Suprapubic skin (tissue), 4 donors: ENCODE measurements around the gene GFI1B. TPM values are rescaled to one million over a fixed set of nuclear protein-coding genes. Genes with fewer than 3 reads are reported as not detected.

Experiments
- DNase-seq, 2 donors: peaks; one replicate each; pipeline ENCODE4 v3.0.0-alpha.2; 2019; ENCODE audit warnings: low spot score in 2 of 2
- H3K27ac ChIP-seq: fragments of 200-600 bp; sonication (generic); one replicate; pipeline ENCODE4 v1.5.1; 2019
- H3K27me3 ChIP-seq: fragments of 200-600 bp; sonication (generic); one replicate; pipeline ENCODE4 v1.5.1; 2019
- H3K36me3 ChIP-seq: fragments of 200-600 bp; sonication (generic); one replicate; pipeline ENCODE4 v1.5.1; 2019
- H3K4me1 ChIP-seq: fragments of 200-600 bp; sonication (generic); one replicate; pipeline ENCODE4 v1.5.1; 2019
- H3K4me3 ChIP-seq: fragments of 200-600 bp; sonication (generic); one replicate; pipeline ENCODE4 v1.5.1; 2019; ENCODE audit warnings: mild to moderate bottlenecking
- H3K9me3 ChIP-seq: fragments of 200-600 bp; sonication (generic); one replicate; pipeline ENCODE4 v1.5.1; 2019
- EP300 ChIP-seq: sonication (generic); formaldehyde crosslinking; IDR thresholded peaks from one replicate; pipeline ENCODE4 v1.6.1; 2017; ENCODE audit warnings: antibody characterized with exemption
- POLR2A ChIP-seq, 2 donors: fragments of 450-650 bp; IDR thresholded peaks; one replicate each; pipeline ENCODE4 v1.6.1; 2017; ENCODE audit warnings: antibody characterized with exemption in 2 of 2, mild to moderate bottlenecking in 2 of 2, moderate library complexity in 2 of 2
- POLR2AphosphoS5 ChIP-seq, 3 donors: sonication (generic); formaldehyde crosslinking; IDR thresholded peaks; one replicate each; pipeline ENCODE4 v1.6.1; 2017; ENCODE audit warnings: antibody characterized with exemption in 3 of 3
- WGBS: methylation state at CpG from one replicate; pipeline ENCODE4 v1.1.5; 2018; 5-methylcytosine and 5-hydroxymethylcytosine counted together
- total RNA-seq, 4 donors: library from RNA; depleted of rRNA; stranded (reverse); fragments of >200 nt; gene quantifications; one replicate each; pipeline ENCODE4 v1.1.0, GENCODE V29; 2016
- TF ChIP-seq, protein P1 (sequence below), 2 donors: fragments of 200-600 bp in 1 of 2; fragments of 450-650 bp in 1 of 2; sonication (generic) in 1 of 2; IDR thresholded peaks; one replicate each; pipeline ENCODE4 v1.5.1; 2016 to 2019; ENCODE audit warnings: antibody characterized with exemption in 2 of 2, mild to moderate bottlenecking in 1 of 2, moderate library complexity in 1 of 2

The GFI1B gene
- not detected for total RNA-seq

DNA sequence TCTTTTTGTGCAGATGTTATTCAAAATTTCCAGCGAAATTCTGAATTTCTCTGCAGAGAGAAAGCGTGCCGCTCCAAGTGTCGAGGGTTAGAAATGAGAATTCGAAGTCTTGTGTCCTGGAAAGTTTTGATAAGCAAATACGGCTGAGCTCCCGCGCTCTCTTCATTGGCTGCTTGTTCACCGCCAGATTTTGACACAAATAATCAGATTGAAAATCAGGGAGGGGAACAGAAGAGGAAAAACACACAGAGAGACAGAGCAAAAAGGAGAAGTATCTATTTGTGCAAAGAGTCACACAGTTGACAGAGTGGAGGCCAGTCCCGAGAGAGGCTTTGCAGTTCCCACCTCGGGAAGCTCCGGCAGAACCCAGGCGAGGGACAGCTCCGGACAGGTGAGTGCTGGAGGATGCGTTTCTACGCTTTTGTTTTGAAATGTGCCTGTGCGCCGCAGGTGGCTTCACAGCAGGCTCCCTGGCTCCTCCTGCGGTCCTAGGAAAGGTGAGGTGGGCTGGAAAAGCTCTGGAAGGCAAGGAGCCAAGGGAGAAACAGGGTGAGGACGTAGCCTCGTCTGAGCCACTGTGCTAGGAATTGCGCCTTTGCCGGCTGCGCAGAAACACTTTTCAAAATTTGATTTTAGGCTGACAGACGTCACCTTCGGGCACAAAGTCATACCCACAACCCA lies at the start of gene GFI1B:
Gene GFI1B, plus strand, starts transcription at position 244 of the 681 bp plus-strand sequence. CDS start 7,985 bp downstream, outside the sequence.
- Histone ChIP-seq H3K36me3 (no peaks in the 10 kb centered on the region), H3K4me3 (no peak within 1 kb of the TSS), H3K27ac (no peak within 1 kb of the TSS), H3K27me3 (peaks cover 30% of the 10 kb centered on the region), H3K4me1 (peaks cover 14% of the 10 kb centered on the region), H3K9me3 (no peaks in the 10 kb centered on the region)
- 19% methylated on average over 26 of the region's 26 CpGs for WGBS
- TF ChIP-seq, protein P1, sequence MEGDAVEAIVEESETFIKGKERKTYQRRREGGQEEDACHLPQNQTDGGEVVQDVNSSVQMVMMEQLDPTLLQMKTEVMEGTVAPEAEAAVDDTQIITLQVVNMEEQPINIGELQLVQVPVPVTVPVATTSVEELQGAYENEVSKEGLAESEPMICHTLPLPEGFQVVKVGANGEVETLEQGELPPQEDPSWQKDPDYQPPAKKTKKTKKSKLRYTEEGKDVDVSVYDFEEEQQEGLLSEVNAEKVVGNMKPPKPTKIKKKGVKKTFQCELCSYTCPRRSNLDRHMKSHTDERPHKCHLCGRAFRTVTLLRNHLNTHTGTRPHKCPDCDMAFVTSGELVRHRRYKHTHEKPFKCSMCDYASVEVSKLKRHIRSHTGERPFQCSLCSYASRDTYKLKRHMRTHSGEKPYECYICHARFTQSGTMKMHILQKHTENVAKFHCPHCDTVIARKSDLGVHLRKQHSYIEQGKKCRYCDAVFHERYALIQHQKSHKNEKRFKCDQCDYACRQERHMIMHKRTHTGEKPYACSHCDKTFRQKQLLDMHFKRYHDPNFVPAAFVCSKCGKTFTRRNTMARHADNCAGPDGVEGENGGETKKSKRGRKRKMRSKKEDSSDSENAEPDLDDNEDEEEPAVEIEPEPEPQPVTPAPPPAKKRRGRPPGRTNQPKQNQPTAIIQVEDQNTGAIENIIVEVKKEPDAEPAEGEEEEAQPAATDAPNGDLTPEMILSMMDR (IDR thresholded peaks at IDR 0.05) = no peak
- no peak for TF ChIP-seq EP300
- TF ChIP-seq POLR2AphosphoS5 (IDR thresholded peaks at IDR 0.05) = no peak
- TF ChIP-seq POLR2A (IDR thresholded peaks at IDR 0.05) = no peak
- DNase-seq = no peak

DNA sequence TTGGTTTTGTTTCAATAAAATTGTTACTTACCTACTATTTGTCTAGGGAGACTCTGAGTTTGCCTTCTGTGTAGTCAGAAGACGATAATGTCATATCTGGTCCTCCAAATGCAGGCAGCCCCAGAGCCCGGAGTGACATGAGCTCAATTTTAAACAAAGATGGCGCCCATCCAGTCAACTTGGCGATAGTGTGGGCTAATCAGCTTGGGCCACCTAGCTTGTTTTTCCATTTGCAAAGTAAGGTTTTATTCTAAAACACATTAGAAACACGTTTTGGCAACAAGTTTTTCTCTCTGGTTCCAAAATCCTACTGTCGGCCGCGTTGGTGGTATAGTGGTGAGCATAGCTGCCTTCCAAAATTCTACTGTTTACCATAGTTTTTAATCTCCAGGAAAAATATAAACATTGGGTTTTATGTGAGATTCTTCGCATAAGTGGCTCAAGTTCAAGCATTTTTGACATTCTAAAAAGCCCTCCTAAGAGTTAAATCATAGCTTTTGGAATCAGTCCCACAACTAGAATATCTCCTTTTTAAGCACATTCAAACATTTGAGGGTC lies 47.2 kb upstream of the GFI1B start:
- Histone ChIP-seq H3K36me3 (peaks cover 50% of the 10 kb centered on the region), H3K4me3 (no peak overlapping the region), H3K27ac (no peak overlapping the region), H3K9me3 (no peaks in the 10 kb centered on the region), H3K27me3 (no peaks in the 10 kb centered on the region), H3K4me1 (no peaks in the 10 kb centered on the region)
- TF ChIP-seq, protein P1 (IDR thresholded peaks at IDR 0.05) = no peak
- TF ChIP-seq POLR2A (IDR thresholded peaks at IDR 0.05) (no peak), EP300 (no peak), POLR2AphosphoS5 (IDR thresholded peaks at IDR 0.05) (no peak)
- no peak for DNase-seq
- 93% methylated on average over 9 of the region's 9 CpGs for WGBS

DNA sequence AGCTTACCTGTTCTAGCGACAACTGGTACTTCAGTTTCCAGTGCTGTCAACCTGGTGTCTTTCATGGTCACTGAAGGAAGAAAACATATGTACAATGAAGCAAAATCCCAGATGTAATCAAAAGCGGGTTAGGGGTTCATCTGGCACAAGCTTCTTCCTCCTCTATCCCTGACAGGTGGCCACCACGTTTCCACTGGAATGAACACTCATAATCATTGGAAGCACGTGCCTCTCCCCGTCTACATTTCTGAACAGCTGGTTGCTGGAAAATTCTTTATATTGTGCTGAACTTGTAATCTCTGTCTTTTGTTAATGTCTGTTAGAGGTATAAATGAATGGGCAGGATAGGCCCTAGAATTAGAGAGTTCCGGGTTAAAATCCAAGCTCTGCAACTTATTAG lies 43.5 kb upstream of the GFI1B start:
- Histone ChIP-seq H3K27ac (no peak overlapping the region), H3K4me3 (no peak overlapping the region), H3K4me1 (no peaks in the 10 kb centered on the region), H3K36me3 (peaks cover 13% of the 10 kb centered on the region), H3K27me3 (no peaks in the 10 kb centered on the region), H3K9me3 (no peaks in the 10 kb centered on the region)
- WGBS = 81% methylated on average over 6 of the region's 6 CpGs
- no peak for DNase-seq
- no peak for TF ChIP-seq POLR2A (IDR thresholded peaks at IDR 0.05)
- TF ChIP-seq, protein P1 (IDR thresholded peaks at IDR 0.05) = no peak
- TF ChIP-seq EP300 = no peak

DNA sequence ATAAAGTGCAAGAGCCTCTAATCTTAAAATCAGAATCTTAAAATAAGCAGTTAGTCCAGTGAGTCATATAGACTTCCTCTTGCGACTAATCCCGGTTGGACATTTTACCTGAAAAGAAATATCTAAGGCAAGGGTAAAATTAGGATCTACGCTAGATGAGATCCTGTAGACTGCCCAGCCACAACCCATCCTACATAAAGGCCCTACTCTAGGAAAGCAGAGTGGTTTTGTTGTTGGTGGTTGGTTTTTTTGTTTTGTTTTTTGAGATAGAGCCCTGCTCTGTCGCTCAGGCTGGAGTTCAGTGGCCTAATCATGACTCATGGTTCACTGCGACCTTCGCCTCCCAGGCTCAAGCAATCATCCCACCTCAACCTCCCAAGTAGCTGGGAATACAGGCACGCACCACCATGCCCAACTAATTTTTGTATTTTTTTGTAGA lies 41.0 kb upstream of the GFI1B start:
- Histone ChIP-seq H3K9me3 (no peaks in the 10 kb centered on the region), H3K27ac (no peak overlapping the region), H3K4me3 (no peak overlapping the region), H3K27me3 (no peaks in the 10 kb centered on the region), H3K4me1 (peaks cover 2% of the 10 kb centered on the region), H3K36me3 (peaks cover 8% of the 10 kb centered on the region)
- TF ChIP-seq POLR2A (IDR thresholded peaks at IDR 0.05) (no peak), EP300 (no peak), POLR2AphosphoS5 (IDR thresholded peaks at IDR 0.05) (no peak)
- TF ChIP-seq, protein P1 (IDR thresholded peaks at IDR 0.05) = no peak
- WGBS = 90% methylated on average over 7 of the region's 7 CpGs
- DNase-seq = no peak

DNA sequence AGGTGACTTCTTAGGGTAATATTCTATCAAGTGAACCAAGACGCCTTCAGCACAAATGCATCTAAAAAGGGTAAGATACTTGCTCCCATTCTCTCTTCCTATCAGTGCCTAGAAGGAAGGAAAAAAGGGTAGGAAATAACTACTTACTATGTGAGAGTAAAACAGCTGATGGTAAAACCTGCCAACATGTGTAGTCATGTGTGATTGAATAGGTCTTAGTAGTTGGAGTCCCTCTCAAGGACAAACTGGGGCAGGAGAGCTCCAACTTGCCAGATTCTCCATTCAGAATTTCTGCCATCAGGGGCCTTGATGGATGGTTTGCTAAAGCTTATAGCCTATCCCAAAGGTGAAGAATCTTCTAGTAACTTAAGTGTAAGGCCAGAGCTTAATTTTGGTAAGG lies 39.3 kb upstream of the GFI1B start:
- H3K36me3 ChIP-seq = peaks cover 5% of the 10 kb centered on the region

More for the DNA sequence above, 39.3 kb upstream of the GFI1B start:
- no peak for DNase-seq
- H3K9me3 ChIP-seq = no peaks in the 10 kb centered on the region
- peaks cover 18% of the 10 kb centered on the region for H3K4me1 ChIP-seq
- WGBS = 80% methylated on average over 1 of the region's 1 CpG
- TF ChIP-seq POLR2AphosphoS5 (IDR thresholded peaks at IDR 0.05) (no peak), POLR2A (IDR thresholded peaks at IDR 0.05) (no peak), EP300 (no peak)
- TF ChIP-seq, protein P1 (IDR thresholded peaks at IDR 0.05) = no peak
- H3K4me3 ChIP-seq = no peak overlapping the region
- H3K27ac ChIP-seq = no peak overlapping the region
- no peaks in the 10 kb centered on the region for H3K27me3 ChIP-seq
